Skeletal muscle tissue (tissue), 4 donors: ENCODE measurements around the gene TSHZ1. TPM values are rescaled to one million over a fixed set of nuclear protein-coding genes. Genes with fewer than 3 reads are reported as not detected.

ENCODE experiments used
- H3K27ac ChIP-seq: one replicate; pipeline ENCODE4 v1.7.0; 2013; ENCODE audit warnings: mild to moderate bottlenecking, low read depth, low read length, inconsistent platforms
- H3K27me3 ChIP-seq, 3 donors: one replicate each; pipeline ENCODE4 v1.7.0; 2013; ENCODE audit warnings: low read length in 3 of 3; ENCODE audit not compliant: control insufficient read depth in 3 of 3, insufficient read depth in 3 of 3
- H3K36me3 ChIP-seq, 3 donors: one replicate each; pipeline ENCODE4 v1.7.0; 2013; ENCODE audit warnings: low read length in 3 of 3; ENCODE audit not compliant: control insufficient read depth in 3 of 3, insufficient read depth in 3 of 3
- H3K4me1 ChIP-seq, 3 donors: one replicate each; pipeline ENCODE4 v1.7.0; 2013; ENCODE audit warnings: low read length in 3 of 3, mild to moderate bottlenecking in 3 of 3; ENCODE audit not compliant: control insufficient read depth in 3 of 3, insufficient read depth in 3 of 3
- H3K4me3 ChIP-seq, 3 donors: one replicate each; pipeline ENCODE4 v1.7.0; 2013; ENCODE audit warnings: low read length in 3 of 3
- H3K9ac ChIP-seq, 3 donors: one replicate each; pipeline ENCODE4 v1.7.0; 2013; ENCODE audit warnings: low read length in 3 of 3, mild to moderate bottlenecking in 3 of 3, moderate library complexity in 2 of 3, low read depth in 1 of 3
- H3K9me3 ChIP-seq, 3 donors: one replicate each; pipeline ENCODE4 v1.7.0; 2013; ENCODE audit warnings: low read length in 3 of 3; ENCODE audit not compliant: control insufficient read depth in 3 of 3
- total RNA-seq: library from RNA; depleted of rRNA; stranded (reverse); fragments of >200 nt; gene quantifications from one replicate; pipeline ENCODE4 v1.2.3, GENCODE V29; 2014
- donor health status: Osteomylitis.

TSHZ1 gene
- total RNA-seq, 1 donor from 2014 or later: 5.7 TPM

DNA sequence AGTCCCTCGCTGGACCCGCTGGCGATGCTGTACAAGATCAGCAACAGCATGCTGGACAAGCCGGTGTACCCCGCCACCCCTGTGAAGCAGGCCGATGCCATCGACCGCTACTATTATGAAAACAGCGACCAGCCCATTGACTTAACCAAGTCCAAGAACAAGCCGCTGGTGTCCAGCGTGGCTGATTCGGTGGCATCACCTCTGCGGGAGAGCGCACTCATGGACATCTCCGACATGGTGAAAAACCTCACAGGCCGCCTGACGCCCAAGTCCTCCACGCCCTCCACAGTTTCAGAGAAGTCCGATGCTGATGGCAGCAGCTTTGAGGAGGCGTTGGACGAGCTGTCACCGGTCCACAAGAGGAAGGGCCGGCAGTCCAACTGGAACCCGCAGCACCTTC is 77.1 kb downstream of the TSHZ1 start:
- Histone ChIP-seq H3K9me3 (peaks cover 0 to 6% (median 0%) of the 10 kb centered on the region in 3 donors), H3K36me3 (peaks cover 32 to 35% (median 34%) of the 10 kb centered on the region in 3 donors), H3K4me3 (no peak overlapping the region), H3K27me3 (no peaks in the 10 kb centered on the region), H3K27ac (no peak overlapping the region), H3K9ac (no peak overlapping the region), H3K4me1 (no peaks in the 10 kb centered on the region)

DNA sequence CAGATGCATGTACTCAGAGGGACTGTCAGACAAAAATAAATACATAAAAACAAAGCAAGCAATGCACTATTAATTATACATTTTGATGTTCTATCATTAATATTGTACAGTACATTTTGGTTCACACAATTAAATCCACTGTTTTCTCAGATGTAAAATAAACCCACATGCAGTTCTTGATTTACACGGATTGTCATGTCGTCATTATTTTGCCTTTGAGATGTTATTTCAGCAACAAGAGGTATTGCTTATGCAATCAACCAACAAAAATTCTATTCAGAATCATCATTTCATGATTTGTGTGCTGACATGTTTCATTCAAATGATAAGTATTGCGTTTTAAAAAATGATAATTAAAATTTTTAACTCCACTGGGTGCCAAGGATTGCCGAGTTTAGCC is 79.2 kb downstream of the TSHZ1 start:
- peaks cover 32 to 35% (median 32%) of the 10 kb centered on the region in 3 donors for H3K36me3 ChIP-seq
- H3K4me3 ChIP-seq: no peak overlapping the region
- H3K4me1 ChIP-seq: no peaks in the 10 kb centered on the region
- H3K27me3 ChIP-seq: no peaks in the 10 kb centered on the region
- H3K9me3 ChIP-seq: peaks cover 0 to 4% (median 0%) of the 10 kb centered on the region in 3 donors
- H3K27ac ChIP-seq: no peak overlapping the region
- no peak overlapping the region for H3K9ac ChIP-seq

GRCh38 chr18:75290737-75291358 is 80.3 kb downstream of the TSHZ1 start:
- no peak overlapping the region for H3K9ac ChIP-seq
- peaks cover 0 to 4% (median 0%) of the 10 kb centered on the region in 3 donors for H3K9me3 ChIP-seq
- no peaks in the 10 kb centered on the region for H3K27me3 ChIP-seq
- no peak overlapping the region for H3K4me3 ChIP-seq
- H3K4me1 ChIP-seq: no peaks in the 10 kb centered on the region
- no peak overlapping the region for H3K27ac ChIP-seq
- H3K36me3 ChIP-seq: peaks cover 27 to 28% (median 27%) of the 10 kb centered on the region in 3 donors

- Histone ChIP-seq H3K4me1 (no peaks in the 10 kb centered on the region), H3K9me3 (peaks cover 0 to 4% (median 0%) of the 10 kb centered on the region in 3 donors), H3K9ac (no peak overlapping the region), H3K27me3 (no peaks in the 10 kb centered on the region), H3K27ac (no peak overlapping the region), H3K36me3 (peaks cover 21 to 22% (median 21%) of the 10 kb centered on the region in 3 donors), H3K4me3 (no peak overlapping the region)
Measured at GRCh38 chr18:75291460-75291859, 80.9 kb downstream of the TSHZ1 start.

DNA sequence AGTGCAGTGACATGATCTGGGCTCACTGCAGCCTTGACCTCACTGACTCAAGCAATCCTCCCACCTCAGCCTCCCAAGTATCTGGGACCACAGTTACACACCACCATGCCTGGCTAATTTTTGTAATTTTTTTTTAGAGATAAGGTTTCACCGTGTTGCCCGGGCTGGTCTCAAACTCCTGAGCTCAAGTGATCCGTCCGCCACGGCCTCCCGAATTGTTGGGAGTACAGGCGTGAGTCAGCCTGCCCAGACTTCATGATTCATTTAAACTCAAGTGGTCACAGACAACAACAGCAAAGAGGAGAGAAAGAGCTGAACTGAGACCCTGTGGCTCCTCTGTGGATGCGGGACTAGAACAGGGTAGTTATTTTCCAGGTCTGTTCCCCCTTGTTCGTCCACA is 83.0 kb downstream of the TSHZ1 start:
- Histone ChIP-seq H3K4me3 (no peak overlapping the region), H3K27ac (no peak overlapping the region)

DNA sequence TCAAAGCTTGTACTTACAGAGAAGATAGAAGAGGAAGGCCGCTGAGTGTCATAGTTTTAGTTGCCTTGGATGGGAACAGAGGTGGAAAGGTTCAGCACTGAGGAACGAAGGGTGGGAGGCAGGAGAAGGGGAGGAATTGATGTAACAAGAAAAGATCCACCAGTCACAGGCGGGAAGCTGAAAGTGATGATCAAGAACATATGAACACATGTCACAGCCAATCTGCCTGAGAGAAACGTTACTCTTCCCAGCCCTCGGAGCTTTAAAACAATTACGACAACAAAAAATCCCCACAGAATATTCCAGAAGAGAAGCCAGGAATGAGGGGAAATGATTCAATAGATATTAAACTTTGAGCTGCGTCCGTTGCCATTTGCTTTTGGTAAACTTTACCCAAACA is 87.1 kb downstream of the TSHZ1 start:
- Histone ChIP-seq H3K27ac (no peak overlapping the region), H3K36me3 (no peaks in the 10 kb centered on the region), H3K9ac (no peak overlapping the region), H3K4me1 (no peaks in the 10 kb centered on the region), H3K27me3 (peaks cover 0 to 4% (median 0%) of the 10 kb centered on the region in 3 donors), H3K4me3 (no peak overlapping the region), H3K9me3 (no peaks in the 10 kb centered on the region)

More for the DNA sequence above, 83.0 kb downstream of the TSHZ1 start:
- no peaks in the 10 kb centered on the region for H3K4me1 ChIP-seq
- no peaks in the 10 kb centered on the region for H3K9me3 ChIP-seq
- no peak overlapping the region for H3K9ac ChIP-seq
- peaks cover 0 to 2% (median under 1%) of the 10 kb centered on the region in 3 donors for H3K36me3 ChIP-seq
- H3K27me3 ChIP-seq: peaks cover 0 to 4% (median 0%) of the 10 kb centered on the region in 3 donors

- H3K4me3 ChIP-seq: no peak overlapping the region
- no peaks in the 10 kb centered on the region for H3K27me3 ChIP-seq
- no peaks in the 10 kb centered on the region for H3K4me1 ChIP-seq
- no peak overlapping the region for H3K9ac ChIP-seq
- no peak overlapping the region for H3K27ac ChIP-seq
- no peaks in the 10 kb centered on the region for H3K36me3 ChIP-seq
- peaks cover 0 to 5% (median 2%) of the 10 kb centered on the region in 3 donors for H3K9me3 ChIP-seq
Measured at GRCh38 chr18:75304678-75305557, 94.3 kb downstream of the TSHZ1 start.

DNA sequence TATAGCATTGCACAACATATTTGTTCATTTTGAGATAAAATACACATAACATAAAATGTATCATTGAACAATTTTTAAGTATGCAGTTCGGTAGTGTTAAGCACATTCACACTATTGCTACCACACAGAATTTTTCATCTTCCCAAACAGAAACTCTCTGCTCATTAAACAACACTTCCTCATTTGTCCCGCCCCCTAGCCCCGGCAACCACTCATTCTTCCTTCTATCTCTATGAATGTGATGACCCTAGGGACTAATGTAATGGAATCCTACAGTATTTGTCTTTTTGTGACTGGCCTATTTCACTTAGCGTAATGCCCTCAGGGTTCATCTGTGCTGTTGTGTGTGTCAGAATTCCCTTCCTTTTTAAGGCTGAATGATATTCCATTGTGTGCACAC is 95.4 kb downstream of the TSHZ1 start:
- Histone ChIP-seq H3K9me3 (peaks cover 0 to 5% (median 2%) of the 10 kb centered on the region in 3 donors), H3K27me3 (no peaks in the 10 kb centered on the region), H3K27ac (no peak overlapping the region), H3K9ac (no peak overlapping the region), H3K36me3 (no peaks in the 10 kb centered on the region), H3K4me3 (no peak overlapping the region), H3K4me1 (no peaks in the 10 kb centered on the region)

DNA sequence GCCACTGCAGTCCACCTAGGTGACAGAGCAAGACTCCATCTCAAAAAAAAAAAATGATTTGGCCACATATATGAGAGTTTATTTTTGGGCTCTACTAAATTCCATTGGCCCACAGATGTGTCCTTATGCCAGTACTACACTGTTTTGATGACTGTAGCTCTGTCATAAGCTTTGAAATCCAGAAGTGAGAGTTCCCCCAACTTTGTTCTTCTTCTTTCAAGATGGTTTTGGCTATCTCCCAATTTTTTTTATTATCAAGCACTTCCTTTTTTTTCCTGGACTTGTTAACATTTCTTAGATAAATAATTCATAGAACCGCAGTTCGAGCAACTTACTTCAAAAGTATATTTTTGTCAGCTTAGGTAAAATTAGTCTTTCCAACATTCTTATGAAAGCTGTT is 96.9 kb downstream of the TSHZ1 start:
- H3K27me3 ChIP-seq: no peaks in the 10 kb centered on the region
- H3K4me1 ChIP-seq: no peaks in the 10 kb centered on the region
- H3K36me3 ChIP-seq: no peaks in the 10 kb centered on the region
- no peak overlapping the region for H3K4me3 ChIP-seq
- H3K9ac ChIP-seq: no peak overlapping the region
- peaks cover 0 to 5% (median 2%) of the 10 kb centered on the region in 3 donors for H3K9me3 ChIP-seq
- H3K27ac ChIP-seq: no peak overlapping the region

GRCh38 chr18:75309564-75309963 is 99.0 kb downstream of the TSHZ1 start:
- H3K27me3 ChIP-seq: no peaks in the 10 kb centered on the region
- H3K36me3 ChIP-seq: no peaks in the 10 kb centered on the region
- H3K9ac ChIP-seq: no peak overlapping the region
- H3K9me3 ChIP-seq: peaks cover 0 to 5% (median 2%) of the 10 kb centered on the region in 3 donors
- no peaks in the 10 kb centered on the region for H3K4me1 ChIP-seq
- H3K4me3 ChIP-seq: no peak overlapping the region
- H3K27ac ChIP-seq: no peak overlapping the region
